Activated CD8-positive, alpha-beta memory T cell treated with anti-CD3 and anti-CD28 coated beads for 4 hours (primary cell): Measurements from ENCODE around the gene PSMD5.
A peak's percentile ranks its signal among the peaks of the same experiment; 100 is the strongest.
"Not testable (repeated sequence)": the region's sequence is repeated elsewhere in the genome, so short reads cannot be mapped to it uniquely, and the experiment has no call there.

Experiments used
- DNase-seq, 2 donors: peaks; one replicate each; pipeline ENCODE4 v3.0.0-alpha.2; 2020; ENCODE audit warnings: low read depth in 2 of 2

The PSMD5 gene

GRCh38 chr9:120807607-120808379 lies 34.9 kb downstream of the PSMD5 start:
- DNase-seq, result no peak

GRCh38 chr9:120804784-120805363 lies 37.8 kb downstream of the PSMD5 start:
- not testable (repeated sequence) for DNase-seq

GRCh38 chr9:120801441-120801840 lies 41.3 kb downstream of the PSMD5 start:
- DNase-seq, result no peak

- DNase-seq, result peak; percentile 69 to 75
Observed at GRCh38 chr9:120792898-120793765, 49.6 kb downstream of the PSMD5 start, which contains the start of gene FBXW2. TSS of gene FBXW2 (minus strand) at chr9:120793416. CDS start at chr9:120788258, 5,158 bp downstream.

GRCh38 chr9:120791161-120791560 lies 51.6 kb downstream of the PSMD5 start:
- no peak for DNase-seq

GRCh38 chr9:120787933-120788332 lies 54.8 kb downstream of the PSMD5 start:
- no peak for DNase-seq

- DNase-seq, result no peak
Observed at GRCh38 chr9:120783602-120784047, 59.1 kb downstream of the PSMD5 start.

- DNase-seq, result no peak
Observed at GRCh38 chr9:120781236-120781635, 61.5 kb downstream of the PSMD5 start.

GRCh38 chr9:120780367-120780766 lies 62.4 kb downstream of the PSMD5 start:
- DNase-seq, result no peak

GRCh38 chr9:120779227-120779626 lies 63.5 kb downstream of the PSMD5 start:
- no peak for DNase-seq

GRCh38 chr9:120778758-120779157 lies 64.0 kb downstream of the PSMD5 start:
- no peak for DNase-seq

- DNase-seq, result no peak
Observed at GRCh38 chr9:120777229-120777628, 65.5 kb downstream of the PSMD5 start.

- no peak for DNase-seq
Observed at GRCh38 chr9:120776788-120777187, 65.9 kb downstream of the PSMD5 start.

- no peak for DNase-seq
Observed at GRCh38 chr9:120775859-120776258, 66.9 kb downstream of the PSMD5 start.

GRCh38 chr9:120774719-120775118 lies 68.0 kb downstream of the PSMD5 start:
- DNase-seq, result no peak

GRCh38 chr9:120773256-120773655 lies 69.5 kb downstream of the PSMD5 start:
- DNase-seq, result no peak

- DNase-seq, result no peak
Observed at GRCh38 chr9:120770931-120771330, 71.8 kb downstream of the PSMD5 start.

GRCh38 chr9:120768886-120769285 lies 73.8 kb downstream of the PSMD5 start:
- DNase-seq, result no peak

GRCh38 chr9:120768247-120768646 lies 74.5 kb downstream of the PSMD5 start:
- no peak for DNase-seq

GRCh38 chr9:120767451-120767850 lies 75.3 kb downstream of the PSMD5 start:
- DNase-seq, result no peak
